SK-N-SH (cell line): ENCODE results near the gene RASL10A. TPM values are rescaled to one million over a fixed set of nuclear protein-coding genes. Genes with fewer than 3 reads are reported as not detected.

ENCODE experiments used
- CTCF ChIA-PET: fragments of 300-600, 350-600 bp; formaldehyde crosslinking; extraction: SDS; loops from one replicate; lab custom pipeline; 2021; lab: Yijun Ruan, JAX
- POLR2A ChIA-PET: fragments of 350-600 bp; sonication (Branson Sonifier 250); formaldehyde crosslinking; extraction: SDS; loops from one replicate; lab custom pipeline; 2020; ENCODE audit warnings: antibody characterized with exemption, inconsistent platforms; lab: Yijun Ruan, JAX
- DNase-seq: peaks from one replicate; pipeline ENCODE4 v3.0.0; 2012
- H2AFZ ChIP-seq: fragments of 200-600 bp; sonication (generic); 2 replicates; pipeline ENCODE4 v1.8.1; 2016; ENCODE audit warnings: antibody characterized with exemption, mild to moderate bottlenecking, low read depth
- H3F3A ChIP-seq: fragments of 200-600 bp; sonication (generic); replicated peaks from 2 replicates; pipeline ENCODE3; 2016; ENCODE audit warnings: antibody characterized with exemption, mild to moderate bottlenecking; ENCODE audit not compliant: insufficient read depth
- H3K27ac ChIP-seq, 2 experiments: fragments of 200-500 bp in 1 of 2; fragments of 200-600 bp in 1 of 2; sonication (Bioruptor generic) in 1 of 2; sonication (generic), shearing (Covaris generic) in 1 of 2; 2 replicates each; pipeline versions ENCODE4 v1.5.1 to v1.6.1; 2014 to 2016; ENCODE audit warnings: low read depth in 2 of 2, inconsistent platforms in 1 of 2, low read length in 1 of 2, mild to moderate bottlenecking in 1 of 2, mixed read lengths in 1 of 2
- H3K27me3 ChIP-seq: fragments of 200-600 bp; sonication (generic), shearing (Covaris generic); 2 replicates; pipeline ENCODE4 v1.6.1; 2016; ENCODE audit warnings: mixed run types; ENCODE audit not compliant: insufficient read depth
- H3K36me3 ChIP-seq, 2 experiments: fragments of 200-500 bp in 1 of 2; fragments of 200-600 bp in 1 of 2; sonication (Bioruptor generic) in 1 of 2; sonication (generic) in 1 of 2; replicated peaks in 1 of 2; 2 replicates each; pipeline versions ENCODE3 to v1.5.1; 2014 to 2016; ENCODE audit warnings: low read length in 1 of 2, mild to moderate bottlenecking in 1 of 2; ENCODE audit not compliant: insufficient read depth in 2 of 2, control insufficient read depth in 1 of 2
- H3K4me1 ChIP-seq, 2 experiments: fragments of 200-500 bp in 1 of 2; fragments of 200-600 bp in 1 of 2; sonication (Bioruptor generic) in 1 of 2; sonication (generic), shearing (Covaris generic) in 1 of 2; 2 replicates each; pipeline versions ENCODE4 v1.5.1 to v1.6.1; 2014 to 2016; ENCODE audit warnings: low read depth in 1 of 2, low read length in 1 of 2, mixed run types in 1 of 2; ENCODE audit not compliant: insufficient read depth in 2 of 2, control insufficient read depth in 1 of 2
- H3K4me2 ChIP-seq: fragments of 200-600 bp; sonication (generic), shearing (Covaris generic); 2 replicates; pipeline ENCODE4 v1.6.1; 2017; ENCODE audit warnings: mixed run types
- H3K4me3 ChIP-seq, 2 experiments: fragments of 200-500 bp in 1 of 2; fragments of 200-600 bp in 1 of 2; sonication (Bioruptor generic) in 1 of 2; sonication (generic), shearing (Covaris generic) in 1 of 2; 2 replicates each; pipeline versions ENCODE4 v1.5.1 to v1.8.1; 2014 to 2016; ENCODE audit warnings: low read depth in 2 of 2, inconsistent platforms in 1 of 2, low read length in 1 of 2, mild to moderate bottlenecking in 1 of 2, mixed read lengths in 1 of 2, moderate library complexity in 1 of 2
- H3K79me2 ChIP-seq: fragments of 200-600 bp; sonication (generic); 2 replicates; pipeline ENCODE4 v1.8.1; 2017; ENCODE audit warnings: mild to moderate bottlenecking; ENCODE audit not compliant: insufficient read depth
- H3K9ac ChIP-seq: fragments of 200-600 bp; sonication (generic); 2 replicates; pipeline ENCODE4 v1.6.1; 2017; ENCODE audit warnings: mixed run types
- H3K9me2 ChIP-seq: fragments of 200-600 bp; sonication (generic); 2 replicates; pipeline ENCODE4 v1.6.1; 2017; ENCODE audit warnings: mixed run types
- H3K9me3 ChIP-seq: fragments of 200-600 bp; sonication (generic); 2 replicates; pipeline ENCODE4 v1.6.1; 2017; ENCODE audit warnings: mixed run types, mild to moderate bottlenecking, moderate library complexity
- H4K20me1 ChIP-seq: fragments of 200-600 bp; sonication (generic); 2 replicates; pipeline ENCODE4 v1.6.1; 2017; ENCODE audit warnings: mild to moderate bottlenecking, mixed run types; ENCODE audit not compliant: insufficient read depth
- CHD2 ChIP-seq: fragments of 150-350 bp; IDR thresholded peaks from 2 replicates; pipeline ENCODE4 v1.6.1; 2018; ENCODE audit warnings: low read length; ENCODE audit not compliant: partially characterized antibody
- ELF1 ChIP-seq: IDR thresholded peaks from 2 replicates; pipeline ENCODE4 v1.4.0; 2012
- EP300 ChIP-seq, 2 experiments: IDR thresholded peaks; 2 replicates each; pipeline versions ENCODE4 v1.4.0 to v1.6.1; 2012; ENCODE audit warnings: borderline replicate concordance in 1 of 2, low read depth in 1 of 2, low read length in 1 of 2
- FOXJ3 ChIP-seq: sonication (generic); formaldehyde crosslinking; IDR thresholded peaks from 2 replicates; pipeline ENCODE4 v1.5.1; 2020; ENCODE audit warnings: mild to moderate bottlenecking, missing genetic modification reagents
- FOXM1 ChIP-seq: IDR thresholded peaks from 2 replicates; pipeline ENCODE4 v1.4.0; 2012; ENCODE audit warnings: low read depth, mild to moderate bottlenecking
- GABPA ChIP-seq: IDR thresholded peaks from 2 replicates; pipeline ENCODE4 v1.4.0; 2012; ENCODE audit warnings: low read depth, mild to moderate bottlenecking
- GATA2 ChIP-seq: sonication (generic); formaldehyde crosslinking; IDR thresholded peaks from 2 replicates; pipeline ENCODE4 v1.5.0; 2020; ENCODE audit warnings: mild to moderate bottlenecking, missing genetic modification reagents
- IRF3 ChIP-seq: fragments of 150-350 bp; IDR thresholded peaks from 2 replicates; pipeline ENCODE4 v1.6.1; 2016; ENCODE audit warnings: mild to moderate bottlenecking, low read depth, low read length
- MEF2A ChIP-seq: IDR thresholded peaks from 2 replicates; pipeline ENCODE4 v1.4.0; 2012; ENCODE audit warnings: low read depth, borderline replicate concordance
- NRF1 ChIP-seq: IDR thresholded peaks from 2 replicates; pipeline ENCODE4 v1.6.1; 2012; ENCODE audit warnings: low read depth, mild to moderate bottlenecking, low read length
- PBX3 ChIP-seq: IDR thresholded peaks from 2 replicates; pipeline ENCODE4; 2012
- POLR2AphosphoS5 ChIP-seq: IDR thresholded peaks from 2 replicates; pipeline ENCODE4 v1.6.1; 2012; ENCODE audit warnings: low read depth, low read length
- RAD21 ChIP-seq: IDR thresholded peaks from 2 replicates; pipeline ENCODE4 v1.6.1; 2012; ENCODE audit warnings: mild to moderate bottlenecking, low read length
- RCOR1 ChIP-seq: fragments of 150-350 bp; IDR thresholded peaks from 2 replicates; pipeline ENCODE4 v1.6.1; 2017; ENCODE audit warnings: antibody characterized with exemption, low read length
- RFX5 ChIP-seq: IDR thresholded peaks from 2 replicates; pipeline ENCODE4 v1.6.1; 2012; ENCODE audit warnings: mild to moderate bottlenecking, improper control_type of control experiment, low read length
- RXRA ChIP-seq: IDR thresholded peaks from 2 replicates; pipeline ENCODE4 v1.4.0; 2012; ENCODE audit warnings: low read depth, mild to moderate bottlenecking, borderline replicate concordance
- SIN3A ChIP-seq: IDR thresholded peaks from 2 replicates; pipeline ENCODE4 v1.6.1; 2012; ENCODE audit warnings: low read depth, mild to moderate bottlenecking, low read length, moderate library complexity, borderline replicate concordance
- USF2 ChIP-seq: fragments of 150-350 bp; IDR thresholded peaks from 2 replicates; pipeline ENCODE4 v1.6.1; 2017; ENCODE audit warnings: antibody characterized with exemption, low read length, low read depth, borderline replicate concordance
- YY1 ChIP-seq: IDR thresholded peaks from 2 replicates; pipeline ENCODE4 v1.4.0; 2012; ENCODE audit warnings: low read depth, mild to moderate bottlenecking
- WGBS: methylation state at CpG from one replicate; pipeline ENCODE4 v1.1.6; 2017; ENCODE audit warnings: low lambda C conversion rate; 5-methylcytosine and 5-hydroxymethylcytosine counted together
- polyA plus RNA-seq, 3 experiments: library from polyadenylated mRNA; depleted of rRNA; stranded (reverse); fragments of >200 nt; gene quantifications; 2 replicates each; pipeline ENCODE4 v1.2.3, GENCODE V29; 2012
- TF ChIP-seq, protein P1 (sequence below): IDR thresholded peaks from 2 replicates; pipeline ENCODE4 v1.6.1; 2012; ENCODE audit warnings: mild to moderate bottlenecking, low read depth, low read length, moderate library complexity
- TF ChIP-seq, protein P2 (sequence below): IDR thresholded peaks from 2 replicates; pipeline ENCODE4 v1.4.0; 2012; ENCODE audit warnings: low read depth

The RASL10A gene
- polyA plus RNA-seq, 1 of the 3 experiments (the other 2 are of a cell fraction) = 0.36 TPM

GRCh38 chr22:29275819-29276565 is 39.5 kb downstream of the RASL10A start:
- H3K27ac ChIP-seq = no peak overlapping the region
- no peaks in the 10 kb centered on the region for H3K9me3 ChIP-seq
- 88% methylated on average over 3 of the region's 3 CpGs for WGBS
- TF ChIP-seq FOXJ3 (no peak), PBX3 (no peak), RFX5 (no peak), EP300 (IDR thresholded peaks at IDR 0.05; ENCODE audit: borderline replicate concordance in 1 of 2, low read depth in 1 of 2, low read length in 1 of 2) (no peak), CHD2 (no peak), RCOR1 (no peak), GABPA (no peak), SIN3A (no peak), FOXM1 (no peak), NRF1 (no peak), ELF1 (no peak), MEF2A (no peak), RAD21 (no peak), RXRA (no peak), USF2 (no peak)
- H3K27me3 ChIP-seq = no peaks in the 10 kb centered on the region
- POLR2A ChIA-PET = no interaction called here
- H4K20me1 ChIP-seq = peaks cover 99% of the 10 kb centered on the region
- peaks cover 12% of the 10 kb centered on the region for H3F3A ChIP-seq
- H3K9ac ChIP-seq = no peak overlapping the region
- H3K4me3 ChIP-seq = no peak overlapping the region
- no peaks in the 10 kb centered on the region for H3K9me2 ChIP-seq
- CTCF ChIA-PET = interaction anchor here (0.6 to 2.1 kb wide), 3 partner anchors 28 to 38 kb away, joined by 3 to 7 read pairs (median 4); no protein-coding TSS in a partner anchor
- H3K4me1 ChIP-seq = peaks cover 8 to 14% of the 10 kb centered on the region in 2 experiments; a peak in 3 of 4 replicates
- H3K4me2 ChIP-seq = no peak overlapping the region
- no peak overlapping the region for H2AFZ ChIP-seq
- peaks cover 81 to 97% of the 10 kb centered on the region in 2 experiments for H3K36me3 ChIP-seq
- H3K79me2 ChIP-seq = peaks cover 100% of the 10 kb centered on the region
- DNase-seq = no peak

DNA sequence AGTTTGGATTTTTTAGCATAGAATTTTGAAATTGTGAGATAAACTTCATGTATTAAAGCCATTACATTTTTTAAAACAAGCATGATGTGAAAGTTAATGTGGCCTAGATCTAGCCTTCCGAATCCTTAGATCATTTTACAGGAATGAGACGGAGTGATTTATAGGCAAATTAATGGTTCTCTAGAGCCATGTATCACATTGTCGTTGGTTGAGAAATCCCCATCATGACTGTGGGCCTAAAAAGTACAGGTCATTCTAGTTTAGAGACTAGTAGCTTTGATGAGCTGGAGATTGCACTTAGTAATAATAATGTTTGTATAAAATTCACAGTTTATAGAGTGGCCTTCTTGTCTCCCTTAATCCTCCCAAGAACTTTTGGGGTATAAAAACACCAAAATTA is 40.3 kb downstream of the RASL10A start:
- H3K36me3 ChIP-seq = peaks cover 89 to 100% of the 10 kb centered on the region in 2 experiments
- no peak overlapping the region for H3K9ac ChIP-seq
- 92% methylated on average over 3 of the region's 3 CpGs for WGBS
- H3K4me2 ChIP-seq = no peak overlapping the region
- no peak overlapping the region for H3K27ac ChIP-seq
- no peak overlapping the region for H3K4me3 ChIP-seq
- H3K9me2 ChIP-seq = no peaks in the 10 kb centered on the region
- no peaks in the 10 kb centered on the region for H3K27me3 ChIP-seq
- H3K79me2 ChIP-seq = peaks cover 100% of the 10 kb centered on the region
- H2AFZ ChIP-seq = no peak overlapping the region
- CTCF ChIA-PET = interaction anchor here (0.7 kb wide), 1 partner anchor 29 kb away, joined by 3 read pairs; no protein-coding TSS in a partner anchor
- peaks cover 14% of the 10 kb centered on the region for H3F3A ChIP-seq
- DNase-seq = no peak
- POLR2A ChIA-PET = interaction anchor here (0.6 kb wide), 1 partner anchor 13 kb away, joined by 3 read pairs; no protein-coding TSS in a partner anchor
- H4K20me1 ChIP-seq = peaks cover 100% of the 10 kb centered on the region
- H3K9me3 ChIP-seq = no peaks in the 10 kb centered on the region
- H3K4me1 ChIP-seq = peaks cover 15 to 22% of the 10 kb centered on the region in 2 experiments
- TF ChIP-seq SIN3A (no peak), RCOR1 (no peak), FOXJ3 (no peak), GATA2 (no peak), YY1 (no peak), IRF3 (no peak), RFX5 (no peak), POLR2AphosphoS5 (no peak)
- TF ChIP-seq, protein P1, sequence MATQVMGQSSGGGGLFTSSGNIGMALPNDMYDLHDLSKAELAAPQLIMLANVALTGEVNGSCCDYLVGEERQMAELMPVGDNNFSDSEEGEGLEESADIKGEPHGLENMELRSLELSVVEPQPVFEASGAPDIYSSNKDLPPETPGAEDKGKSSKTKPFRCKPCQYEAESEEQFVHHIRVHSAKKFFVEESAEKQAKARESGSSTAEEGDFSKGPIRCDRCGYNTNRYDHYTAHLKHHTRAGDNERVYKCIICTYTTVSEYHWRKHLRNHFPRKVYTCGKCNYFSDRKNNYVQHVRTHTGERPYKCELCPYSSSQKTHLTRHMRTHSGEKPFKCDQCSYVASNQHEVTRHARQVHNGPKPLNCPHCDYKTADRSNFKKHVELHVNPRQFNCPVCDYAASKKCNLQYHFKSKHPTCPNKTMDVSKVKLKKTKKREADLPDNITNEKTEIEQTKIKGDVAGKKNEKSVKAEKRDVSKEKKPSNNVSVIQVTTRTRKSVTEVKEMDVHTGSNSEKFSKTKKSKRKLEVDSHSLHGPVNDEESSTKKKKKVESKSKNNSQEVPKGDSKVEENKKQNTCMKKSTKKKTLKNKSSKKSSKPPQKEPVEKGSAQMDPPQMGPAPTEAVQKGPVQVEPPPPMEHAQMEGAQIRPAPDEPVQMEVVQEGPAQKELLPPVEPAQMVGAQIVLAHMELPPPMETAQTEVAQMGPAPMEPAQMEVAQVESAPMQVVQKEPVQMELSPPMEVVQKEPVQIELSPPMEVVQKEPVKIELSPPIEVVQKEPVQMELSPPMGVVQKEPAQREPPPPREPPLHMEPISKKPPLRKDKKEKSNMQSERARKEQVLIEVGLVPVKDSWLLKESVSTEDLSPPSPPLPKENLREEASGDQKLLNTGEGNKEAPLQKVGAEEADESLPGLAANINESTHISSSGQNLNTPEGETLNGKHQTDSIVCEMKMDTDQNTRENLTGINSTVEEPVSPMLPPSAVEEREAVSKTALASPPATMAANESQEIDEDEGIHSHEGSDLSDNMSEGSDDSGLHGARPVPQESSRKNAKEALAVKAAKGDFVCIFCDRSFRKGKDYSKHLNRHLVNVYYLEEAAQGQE = no peak
- TF ChIP-seq, protein P2, sequence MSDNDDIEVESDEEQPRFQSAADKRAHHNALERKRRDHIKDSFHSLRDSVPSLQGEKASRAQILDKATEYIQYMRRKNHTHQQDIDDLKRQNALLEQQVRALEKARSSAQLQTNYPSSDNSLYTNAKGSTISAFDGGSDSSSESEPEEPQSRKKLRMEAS = no peak
